Breast epithelium (tissue), 3 donors: ENCODE results near the gene MASP1.

Source experiments
- POLR2A ChIP-seq: fragments of 450-650 bp; IDR thresholded peaks from one replicate; pipeline ENCODE4 v1.6.1; 2016; ENCODE audit warnings: antibody characterized with exemption, mild to moderate bottlenecking, moderate library complexity
- POLR2AphosphoS5 ChIP-seq, 3 donors: sonication (generic); formaldehyde crosslinking; IDR thresholded peaks; one replicate each; pipeline ENCODE4 v1.6.1; 2017; ENCODE audit warnings: antibody characterized with exemption in 3 of 3
- TF ChIP-seq, protein P1 (sequence below), 3 donors: fragments of 450-650 bp; IDR thresholded peaks; one replicate each; pipeline ENCODE4 v1.5.1; 2016 to 2017; ENCODE audit warnings: antibody characterized with exemption in 3 of 3, mild to moderate bottlenecking in 3 of 3, moderate library complexity in 3 of 3

DNA sequence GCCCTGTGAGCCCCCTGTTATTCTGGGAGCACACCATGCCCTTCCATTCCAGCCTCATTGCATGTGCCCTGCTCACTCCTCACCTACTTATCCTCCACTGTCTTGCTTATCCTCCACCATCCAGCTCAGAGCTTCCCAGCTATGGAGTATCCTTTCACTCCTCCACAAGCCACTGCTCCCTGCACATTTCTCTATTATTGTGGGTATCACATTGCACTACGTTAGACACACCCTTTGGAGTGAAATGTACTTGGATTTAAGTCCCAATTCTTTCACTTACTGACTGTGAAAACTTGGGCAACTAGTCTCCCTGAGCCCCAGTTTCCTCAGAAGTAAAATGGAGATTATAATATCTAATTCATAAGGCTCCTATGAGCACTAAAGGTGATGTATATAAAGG, 4.3 kb downstream of the MASP1 start:
- TF ChIP-seq, protein P1, sequence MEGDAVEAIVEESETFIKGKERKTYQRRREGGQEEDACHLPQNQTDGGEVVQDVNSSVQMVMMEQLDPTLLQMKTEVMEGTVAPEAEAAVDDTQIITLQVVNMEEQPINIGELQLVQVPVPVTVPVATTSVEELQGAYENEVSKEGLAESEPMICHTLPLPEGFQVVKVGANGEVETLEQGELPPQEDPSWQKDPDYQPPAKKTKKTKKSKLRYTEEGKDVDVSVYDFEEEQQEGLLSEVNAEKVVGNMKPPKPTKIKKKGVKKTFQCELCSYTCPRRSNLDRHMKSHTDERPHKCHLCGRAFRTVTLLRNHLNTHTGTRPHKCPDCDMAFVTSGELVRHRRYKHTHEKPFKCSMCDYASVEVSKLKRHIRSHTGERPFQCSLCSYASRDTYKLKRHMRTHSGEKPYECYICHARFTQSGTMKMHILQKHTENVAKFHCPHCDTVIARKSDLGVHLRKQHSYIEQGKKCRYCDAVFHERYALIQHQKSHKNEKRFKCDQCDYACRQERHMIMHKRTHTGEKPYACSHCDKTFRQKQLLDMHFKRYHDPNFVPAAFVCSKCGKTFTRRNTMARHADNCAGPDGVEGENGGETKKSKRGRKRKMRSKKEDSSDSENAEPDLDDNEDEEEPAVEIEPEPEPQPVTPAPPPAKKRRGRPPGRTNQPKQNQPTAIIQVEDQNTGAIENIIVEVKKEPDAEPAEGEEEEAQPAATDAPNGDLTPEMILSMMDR (IDR thresholded peaks at IDR 0.05), result no peak
- TF ChIP-seq POLR2A (no peak), POLR2AphosphoS5 (IDR thresholded peaks at IDR 0.05) (no peak)
